Measurements from ENCODE around the gene ZNF229. TPM values are rescaled to one million over a fixed set of nuclear protein-coding genes. Genes with fewer than 3 reads are reported as not detected.
"Not testable (repeated sequence)": the region's sequence is repeated elsewhere in the genome, so short reads cannot be mapped to it uniquely, and the experiment has no call there.

ZNF229 gene
- total RNA-seq, 4 donors from 2014 or later = 13.3 to 22.9 (median 17.8) TPM

GRCh38 chr19:44430956-44431355 is 17.3 kb downstream of the ZNF229 start:
- Histone ChIP-seq H3K36me3 (peaks cover 26 to 41% of the 10 kb centered on the region in 2 donors), H3K27ac (no peak overlapping the region), H3K9me3 (no peaks in the 10 kb centered on the region), H3K27me3 (no peaks in the 10 kb centered on the region), H3K4me1 (no peaks in the 10 kb centered on the region), H3K4me3 (replicated peaks in 1 of 3) (no peak overlapping the region)
- 85 to 95% methylated on average over 1 of the region's 1 CpG for WGBS, 2 donors
- TF ChIP-seq POLR2A (IDR thresholded peaks at IDR 0.05) (no peak), CTCF (IDR thresholded peaks at IDR 0.05) (no peak)
- intact Hi-C loops (cut with DNase I) = no loop called here
- DNase-seq = no peak

DNA sequence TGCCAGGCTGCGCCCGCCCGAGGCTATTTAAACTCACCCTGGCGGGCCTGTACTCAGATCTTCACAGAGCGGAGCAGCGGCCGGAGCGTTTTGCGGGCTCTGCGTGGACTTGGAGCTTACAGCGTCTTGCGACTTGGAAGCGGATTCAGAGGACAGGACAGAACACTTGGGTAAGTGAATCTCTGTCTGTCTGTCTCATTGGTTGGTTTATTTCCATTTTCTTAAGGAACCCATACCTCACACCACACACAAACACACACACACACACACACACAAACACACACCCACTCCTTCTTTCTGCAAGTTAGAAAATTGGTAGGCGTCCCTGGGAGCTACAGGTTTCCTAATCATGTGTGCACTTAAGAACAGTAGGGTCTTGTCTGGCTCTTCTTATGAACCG is 32.7 kb downstream of the ZNF229 start:
- H3K27ac ChIP-seq; H3K27me3 ChIP-seq; H3K36me3 ChIP-seq; H3K4me1 ChIP-seq; H3K4me3 ChIP-seq (replicated peaks in 1 of 3); intact Hi-C loops (cut with DNase I); DNase-seq; H3K9me3 ChIP-seq: not testable (repeated sequence)
- 89 to 92% methylated on average over 9 to 15 of the region's 15 CpGs for WGBS, 2 donors

DNA sequence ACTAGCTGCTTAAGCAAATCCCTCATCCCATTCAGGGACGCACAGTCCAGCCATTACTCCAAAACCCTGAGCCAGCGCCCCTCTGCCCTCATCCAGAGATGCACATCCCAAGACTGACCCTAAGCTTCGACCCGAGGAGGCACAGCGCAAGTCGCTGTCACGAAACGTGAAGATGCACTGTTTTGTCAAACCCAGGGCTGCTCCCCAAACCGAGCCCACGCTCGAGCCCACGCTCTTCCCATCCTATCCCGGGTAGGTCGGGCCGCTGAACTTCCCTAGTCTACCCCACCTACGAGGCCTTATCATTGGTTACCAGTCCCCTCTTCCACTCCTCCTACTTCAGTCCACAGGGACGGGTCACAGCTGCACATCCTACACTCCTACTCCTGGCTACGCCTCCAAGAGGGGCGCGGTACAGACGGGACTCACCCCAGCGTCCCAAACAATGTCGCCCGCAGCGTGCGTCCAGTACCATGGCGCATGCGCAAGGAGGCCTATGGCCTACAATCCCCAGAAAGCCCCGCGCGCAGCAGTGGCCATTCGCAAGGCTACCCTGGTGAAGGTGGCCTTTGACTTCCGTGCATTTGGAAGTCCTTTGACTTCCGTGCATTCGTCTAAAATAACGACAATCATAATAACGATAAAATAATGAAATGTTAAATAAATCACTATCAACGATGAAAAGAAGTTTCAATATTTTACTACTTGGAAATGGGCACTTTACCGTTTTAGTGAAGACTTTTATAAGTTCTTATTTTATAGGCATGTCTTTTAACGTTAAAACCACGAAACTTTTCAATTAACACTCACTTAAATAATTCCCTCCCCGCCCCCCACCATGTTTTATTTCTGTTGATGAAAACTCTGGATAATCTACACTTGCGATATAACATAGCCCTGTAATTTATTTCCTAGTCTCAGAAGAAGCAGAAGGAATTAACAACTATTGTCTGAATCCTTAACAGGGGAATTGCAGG is 46.8 kb downstream of the ZNF229 start, which contains the start of gene ZNF285:
Gene ZNF285 (minus strand): TSS at position 470 of the 977 bp plus-strand sequence. CDS start 4,395 bp downstream, outside the sequence.
- 8 to 10% methylated on average over 30 to 35 of the region's 43 CpGs for WGBS, 2 donors

DNA sequence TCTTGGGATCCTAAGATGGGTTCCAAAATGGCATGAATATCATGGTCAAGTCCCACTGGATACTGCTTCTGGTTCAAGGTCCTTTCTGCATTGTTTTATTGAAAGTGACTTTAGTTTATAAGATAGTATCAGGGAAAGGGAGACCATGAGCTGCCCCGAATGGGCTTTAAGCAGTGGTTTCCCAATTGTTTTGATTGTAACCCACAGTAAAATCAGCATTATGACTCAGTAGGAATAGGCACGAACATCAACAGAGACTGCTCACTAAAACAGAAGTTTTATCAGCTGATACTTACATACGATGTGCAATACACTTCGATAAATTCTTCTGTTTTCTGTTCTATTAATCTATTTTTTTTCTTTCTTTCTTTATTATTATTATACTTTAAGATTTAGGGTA is 59.0 kb downstream of the ZNF229 start:
- H3K4me1 ChIP-seq; H3K27me3 ChIP-seq; H3K4me3 ChIP-seq (replicated peaks in 1 of 3); intact Hi-C loops (cut with DNase I); DNase-seq; H3K9me3 ChIP-seq; H3K27ac ChIP-seq: not testable (repeated sequence)
- WGBS, 2 donors = 96% methylated on average over 4 of the region's 4 CpGs
- H3K36me3 ChIP-seq = peaks cover 5 to 24% of the 10 kb centered on the region in 2 donors

More for the DNA sequence above, 46.8 kb downstream of the ZNF229 start, which contains the start of gene ZNF285:
- DNase-seq = peak; percentile 96 to 97
- no peaks in the 10 kb centered on the region for H3K9me3 ChIP-seq
- H3K36me3 ChIP-seq = no peaks in the 10 kb centered on the region
- H3K4me3 ChIP-seq (replicated peaks in 1 of 3) = peak within 1 kb of the TSS; percentile 13 to 51 (median 34)
- TF ChIP-seq CTCF (IDR thresholded peaks at IDR 0.05) (no peak), POLR2A (IDR thresholded peaks at IDR 0.05) (no peak)
- intact Hi-C loops (cut with DNase I) = no loop called here
- H3K4me1 ChIP-seq = no peaks in the 10 kb centered on the region
- H3K27ac ChIP-seq = no peak within 1 kb of the TSS
- H3K27me3 ChIP-seq = no peaks in the 10 kb centered on the region

Other genes starting within 250 kb of the ZNF229 start
- gene ZNF227, start 235.9 kb downstream of the ZNF229 start, total RNA-seq = 10 to 100 TPM; 12.4 to 44.7 (median 18.4) TPM
- 1 to 10 TPM in 2 of 4 donors, under 1 TPM in 2; 0.54 to 2.3 (median 0.93) TPM for gene ZNF233, start 188.6 kb downstream of the ZNF229 start, total RNA-seq
- gene ZNF235, start 143.4 kb downstream of the ZNF229 start, total RNA-seq = 10 to 100 TPM in 3 of 4 donors, 1 to 10 TPM in 1; 7.3 to 17.7 (median 12.8) TPM
- gene ZNF112, start 91.8 kb downstream of the ZNF229 start, total RNA-seq = 10 to 100 TPM in 2 of 4 donors, 1 to 10 TPM in 2; 7.8 to 22.6 (median 11.2) TPM
- 1 to 10 TPM; 3.8 to 6.6 (median 5.1) TPM for gene ZNF285, start 46.9 kb downstream of the ZNF229 start, total RNA-seq
- 10 to 100 TPM; 13.4 to 41.7 (median 19.9) TPM for gene ZNF180, start 52.0 kb upstream of the ZNF229 start, total RNA-seq
- gene CEACAM20, start 81.2 kb upstream of the ZNF229 start, total RNA-seq = not detected
- not detected for gene IGSF23, start 165.1 kb upstream of the ZNF229 start, total RNA-seq
- gene PVR, start 195.4 kb upstream of the ZNF229 start, total RNA-seq = 10 to 100 TPM; 25.4 to 36.5 (median 30.2) TPM
- gene CEACAM19, start 223.0 kb upstream of the ZNF229 start, total RNA-seq = 1 to 10 TPM in 3 of 4 donors, under 1 TPM in 1; 0.78 to 5.5 (median 3.8) TPM